GM23338 (cell line): ENCODE data around the gene ABL2. TPM values are rescaled to one million over a fixed set of nuclear protein-coding genes. Genes with fewer than 3 reads are reported as not detected.

ENCODE experiments used
- ATAC-seq: fragments of 200-7000 bp; cut with Tn5 transposase; 3 replicates; pipeline ENCODE4 v1.9.1; 2020
- DNase-seq: peaks from one replicate; pipeline ENCODE4 v3.0.0-alpha.2; 2015; ENCODE audit warnings: low spot score
- H2AFZ ChIP-seq: fragments of 200-600 bp; sonication (generic); 2 replicates; pipeline ENCODE4 v1.8.0; 2016; ENCODE audit warnings: antibody characterized with exemption, mild to moderate bottlenecking, moderate library complexity
- H3F3A ChIP-seq: fragments of 200-600 bp; sonication (generic); replicated peaks from 2 replicates; pipeline ENCODE4 v1.8.0; 2017; ENCODE audit warnings: antibody characterized with exemption, mixed run types, low read depth
- H3K27ac ChIP-seq: fragments of 200-600 bp; sonication (generic); 2 replicates; pipeline ENCODE4 v1.6.1; 2016; ENCODE audit warnings: low read depth
- H3K27me3 ChIP-seq: fragments of 200-600 bp; sonication (generic); 2 replicates; pipeline ENCODE4 v1.8.0; 2016; ENCODE audit warnings: mild to moderate bottlenecking, mixed run types, moderate library complexity; ENCODE audit not compliant: insufficient read depth
- H3K36me3 ChIP-seq: fragments of 200-600 bp; sonication (generic); 2 replicates; pipeline ENCODE4 v1.8.0; 2016; ENCODE audit warnings: mild to moderate bottlenecking; ENCODE audit not compliant: insufficient read depth
- H3K4me1 ChIP-seq: fragments of 200-600 bp; sonication (generic); 2 replicates; pipeline ENCODE4 v1.8.0; 2016; ENCODE audit warnings: mild to moderate bottlenecking, moderate library complexity; ENCODE audit not compliant: insufficient read depth
- H3K4me2 ChIP-seq: fragments of 200-600 bp; sonication (generic); 2 replicates; pipeline ENCODE4 v1.7.1; 2017; ENCODE audit warnings: mixed run types
- H3K4me3 ChIP-seq: fragments of 200-600 bp; sonication (generic); 2 replicates; pipeline ENCODE4 v1.6.1; 2016; ENCODE audit warnings: mixed run types
- H3K79me2 ChIP-seq: fragments of 200-600 bp; sonication (generic); replicated peaks from 2 replicates; pipeline ENCODE4 v1.8.0; 2017; ENCODE audit warnings: mild to moderate bottlenecking; ENCODE audit not compliant: insufficient read depth
- H3K9me2 ChIP-seq: fragments of 200-600 bp; sonication (generic); 2 replicates; pipeline ENCODE4 v1.8.0; 2017; ENCODE audit not compliant: insufficient read depth
- H4K20me1 ChIP-seq: fragments of 200-600 bp; sonication (generic); replicated peaks from 2 replicates; pipeline ENCODE4 v1.8.0; 2017; ENCODE audit warnings: mild to moderate bottlenecking; ENCODE audit not compliant: insufficient read depth
- H3K27ac Mint-ChIP-seq: 2 replicates; pipeline ENCODE4 v1.8.0; 2020; ENCODE audit warnings: inconsistent platforms, mild to moderate bottlenecking, moderate library complexity, mixed read lengths
- H3K27me3 Mint-ChIP-seq: 3 replicates; pipeline ENCODE4 v1.8.0; 2022; ENCODE audit warnings: low read depth, mild to moderate bottlenecking, moderate library complexity, mixed read lengths, inconsistent platforms; ENCODE audit not compliant: insufficient read depth, poor library complexity
- H3K36me3 Mint-ChIP-seq: 3 replicates; pipeline ENCODE4 v1.8.0; 2021; ENCODE audit warnings: low read depth, mild to moderate bottlenecking, inconsistent platforms, moderate library complexity, mixed read lengths
- H3K4me1 Mint-ChIP-seq: 3 replicates; pipeline ENCODE4 v1.8.0; 2020; ENCODE audit warnings: mild to moderate bottlenecking, inconsistent platforms, mixed read lengths
- H3K4me3 Mint-ChIP-seq: 3 replicates; pipeline ENCODE4 v1.8.0; 2021; ENCODE audit warnings: moderate library complexity, mild to moderate bottlenecking, inconsistent platforms, mixed read lengths
- H3K9me3 Mint-ChIP-seq: 3 replicates; pipeline ENCODE4 v1.8.0; 2020; ENCODE audit warnings: moderate library complexity, mild to moderate bottlenecking, inconsistent platforms, mixed read lengths
- CREB1 ChIP-seq: fragments of 250-450 bp; sonication (Bioruptor Pico); IDR thresholded peaks from 2 replicates; pipeline ENCODE4 v1.5.0; 2020; ENCODE audit warnings: low read depth, mild to moderate bottlenecking, moderate library complexity
- EZH2 ChIP-seq: fragments of 200-600 bp; sonication (generic); IDR thresholded peaks from one replicate; pipeline ENCODE4 v1.8.0; 2017; ENCODE audit warnings: antibody characterized with exemption, mild to moderate bottlenecking, low read depth; ENCODE audit not compliant: unreplicated experiment
- NANOG ChIP-seq: IDR thresholded peaks from 2 replicates; pipeline ENCODE4 v1.6.1; 2016; ENCODE audit warnings: antibody characterized with exemption, borderline replicate concordance
- POLR2AphosphoS5 ChIP-seq: IDR thresholded peaks from 2 replicates; pipeline ENCODE4 v1.6.1; 2016; ENCODE audit warnings: antibody characterized with exemption, low read depth
- STAT1 ChIP-seq: IDR thresholded peaks from one replicate; pipeline ENCODE4 v1.6.1; 2016; ENCODE audit warnings: antibody characterized with exemption; ENCODE audit not compliant: unreplicated experiment
- polyA plus RNA-seq: library from polyadenylated mRNA; unstranded; fragments of >200 nt; fragmentation: Nextera tagmentation; extraction: Ambion mirVana; gene quantifications from 2 replicates; pipeline ENCODE4 v1.2.1, GENCODE V29; 2016
- total RNA-seq: library from RNA; depleted of rRNA; stranded (reverse); fragments of >200 nt; shearing (Covaris generic); gene quantifications from 2 replicates; pipeline ENCODE4 v1.2.3, GENCODE V29; 2014
- TF ChIP-seq, protein P1 (sequence below), 2 experiments: fragments of 200-600 bp in 1 of 2; sonication (generic) in 1 of 2; conservative IDR thresholded peaks; 2 replicates each; pipeline versions ENCODE4 v1.5.1 to v1.6.1; 2016 to 2017; ENCODE audit warnings: antibody characterized with exemption in 2 of 2, low read depth in 2 of 2, mild to moderate bottlenecking in 2 of 2, moderate library complexity in 1 of 2
- TF ChIP-seq, protein P2 (sequence below): IDR thresholded peaks from one replicate; pipeline ENCODE4 v1.6.1; 2018; ENCODE audit warnings: antibody characterized with exemption; ENCODE audit not compliant: unreplicated experiment

ABL2 gene
- total and polyA plus RNA-seq, 2 experiments from 2014 or later = 5.8 to 22.7 TPM

- peaks cover 3% of the 10 kb centered on the region; the same call in 1 of the 3 replicates for H3K9me3 Mint-ChIP-seq
- H3K4me3 Mint-ChIP-seq = no peak overlapping the region
- H3K36me3 Mint-ChIP-seq = peaks cover 5% of the 10 kb centered on the region; the same call in 2 of the 3 replicates
- Histone ChIP-seq H3K79me2 (peaks cover 50% of the 10 kb centered on the region), H3F3A (no peaks in the 10 kb centered on the region), H3K27me3 (no peaks in the 10 kb centered on the region), H3K4me2 (no peak overlapping the region), H2AFZ (no peak overlapping the region), H3K4me1 (no peaks in the 10 kb centered on the region), H4K20me1 (peaks cover 2% of the 10 kb centered on the region; the same call in 1 of the 2 replicates), H3K27ac (no peak overlapping the region), H3K9me2 (no peaks in the 10 kb centered on the region), H3K36me3 (no peaks in the 10 kb centered on the region), H3K4me3 (no peak overlapping the region)
- DNase-seq = no peak
- TF ChIP-seq, protein P1, sequence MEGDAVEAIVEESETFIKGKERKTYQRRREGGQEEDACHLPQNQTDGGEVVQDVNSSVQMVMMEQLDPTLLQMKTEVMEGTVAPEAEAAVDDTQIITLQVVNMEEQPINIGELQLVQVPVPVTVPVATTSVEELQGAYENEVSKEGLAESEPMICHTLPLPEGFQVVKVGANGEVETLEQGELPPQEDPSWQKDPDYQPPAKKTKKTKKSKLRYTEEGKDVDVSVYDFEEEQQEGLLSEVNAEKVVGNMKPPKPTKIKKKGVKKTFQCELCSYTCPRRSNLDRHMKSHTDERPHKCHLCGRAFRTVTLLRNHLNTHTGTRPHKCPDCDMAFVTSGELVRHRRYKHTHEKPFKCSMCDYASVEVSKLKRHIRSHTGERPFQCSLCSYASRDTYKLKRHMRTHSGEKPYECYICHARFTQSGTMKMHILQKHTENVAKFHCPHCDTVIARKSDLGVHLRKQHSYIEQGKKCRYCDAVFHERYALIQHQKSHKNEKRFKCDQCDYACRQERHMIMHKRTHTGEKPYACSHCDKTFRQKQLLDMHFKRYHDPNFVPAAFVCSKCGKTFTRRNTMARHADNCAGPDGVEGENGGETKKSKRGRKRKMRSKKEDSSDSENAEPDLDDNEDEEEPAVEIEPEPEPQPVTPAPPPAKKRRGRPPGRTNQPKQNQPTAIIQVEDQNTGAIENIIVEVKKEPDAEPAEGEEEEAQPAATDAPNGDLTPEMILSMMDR (conservative IDR thresholded peaks at IDR 0.05; ENCODE audit: low read depth in 2 of 2) = no peak
- TF ChIP-seq STAT1 = no peak
- no peak for TF ChIP-seq POLR2AphosphoS5
- no peak for TF ChIP-seq CREB1 (CRISPR knock-in tag)
- H3K27ac Mint-ChIP-seq = no peak overlapping the region
- no peaks in the 10 kb centered on the region for H3K27me3 Mint-ChIP-seq
- no peaks in the 10 kb centered on the region; the same call in 2 of the 3 replicates for H3K4me1 Mint-ChIP-seq
- no peak for ATAC-seq
These were observed 75.0 kb downstream of the ABL2 start for GRCh38 chr1:179154437-179154836.

- DNase-seq (no peak), ATAC-seq (no peak)
- no peaks in the 10 kb centered on the region; the same call in 2 of the 3 replicates for H3K4me1 Mint-ChIP-seq
- peaks cover 52% of the 10 kb centered on the region for H3K79me2 ChIP-seq
- H3K4me3 ChIP-seq = no peak overlapping the region
- no peak overlapping the region for H3K27ac Mint-ChIP-seq
- no peak overlapping the region for H3K27ac ChIP-seq
- H3K27me3 Mint-ChIP-seq = no peaks in the 10 kb centered on the region
- no peak overlapping the region for H2AFZ ChIP-seq
- no peaks in the 10 kb centered on the region for H3K36me3 ChIP-seq
- H4K20me1 ChIP-seq = no peaks in the 10 kb centered on the region; the same call in 1 of the 2 replicates
- no peaks in the 10 kb centered on the region for H3K4me1 ChIP-seq
- no peak overlapping the region for H3K4me2 ChIP-seq
- H3F3A ChIP-seq = no peaks in the 10 kb centered on the region
- H3K4me3 Mint-ChIP-seq = no peak overlapping the region
- TF ChIP-seq NANOG (no peak), CREB1 (CRISPR knock-in tag) (no peak), EZH2 (no peak)
- TF ChIP-seq, protein P2, sequence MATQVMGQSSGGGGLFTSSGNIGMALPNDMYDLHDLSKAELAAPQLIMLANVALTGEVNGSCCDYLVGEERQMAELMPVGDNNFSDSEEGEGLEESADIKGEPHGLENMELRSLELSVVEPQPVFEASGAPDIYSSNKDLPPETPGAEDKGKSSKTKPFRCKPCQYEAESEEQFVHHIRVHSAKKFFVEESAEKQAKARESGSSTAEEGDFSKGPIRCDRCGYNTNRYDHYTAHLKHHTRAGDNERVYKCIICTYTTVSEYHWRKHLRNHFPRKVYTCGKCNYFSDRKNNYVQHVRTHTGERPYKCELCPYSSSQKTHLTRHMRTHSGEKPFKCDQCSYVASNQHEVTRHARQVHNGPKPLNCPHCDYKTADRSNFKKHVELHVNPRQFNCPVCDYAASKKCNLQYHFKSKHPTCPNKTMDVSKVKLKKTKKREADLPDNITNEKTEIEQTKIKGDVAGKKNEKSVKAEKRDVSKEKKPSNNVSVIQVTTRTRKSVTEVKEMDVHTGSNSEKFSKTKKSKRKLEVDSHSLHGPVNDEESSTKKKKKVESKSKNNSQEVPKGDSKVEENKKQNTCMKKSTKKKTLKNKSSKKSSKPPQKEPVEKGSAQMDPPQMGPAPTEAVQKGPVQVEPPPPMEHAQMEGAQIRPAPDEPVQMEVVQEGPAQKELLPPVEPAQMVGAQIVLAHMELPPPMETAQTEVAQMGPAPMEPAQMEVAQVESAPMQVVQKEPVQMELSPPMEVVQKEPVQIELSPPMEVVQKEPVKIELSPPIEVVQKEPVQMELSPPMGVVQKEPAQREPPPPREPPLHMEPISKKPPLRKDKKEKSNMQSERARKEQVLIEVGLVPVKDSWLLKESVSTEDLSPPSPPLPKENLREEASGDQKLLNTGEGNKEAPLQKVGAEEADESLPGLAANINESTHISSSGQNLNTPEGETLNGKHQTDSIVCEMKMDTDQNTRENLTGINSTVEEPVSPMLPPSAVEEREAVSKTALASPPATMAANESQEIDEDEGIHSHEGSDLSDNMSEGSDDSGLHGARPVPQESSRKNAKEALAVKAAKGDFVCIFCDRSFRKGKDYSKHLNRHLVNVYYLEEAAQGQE = no peak
- H3K27me3 ChIP-seq = no peaks in the 10 kb centered on the region
- no peaks in the 10 kb centered on the region for H3K9me2 ChIP-seq
- peaks cover 3% of the 10 kb centered on the region; the same call in 1 of the 3 replicates for H3K9me3 Mint-ChIP-seq
- peaks cover 8% of the 10 kb centered on the region; the same call in 2 of the 3 replicates for H3K36me3 Mint-ChIP-seq
These were observed 76.3 kb downstream of the ABL2 start for GRCh38 chr1:179153217-179153616.
